ENCODE data around the gene GPRASP3.
"Not testable (repeated sequence)": the region's sequence is repeated elsewhere in the genome, so short reads cannot be mapped to it uniquely, and the experiment has no call there.

Gene GPRASP3, protein sequence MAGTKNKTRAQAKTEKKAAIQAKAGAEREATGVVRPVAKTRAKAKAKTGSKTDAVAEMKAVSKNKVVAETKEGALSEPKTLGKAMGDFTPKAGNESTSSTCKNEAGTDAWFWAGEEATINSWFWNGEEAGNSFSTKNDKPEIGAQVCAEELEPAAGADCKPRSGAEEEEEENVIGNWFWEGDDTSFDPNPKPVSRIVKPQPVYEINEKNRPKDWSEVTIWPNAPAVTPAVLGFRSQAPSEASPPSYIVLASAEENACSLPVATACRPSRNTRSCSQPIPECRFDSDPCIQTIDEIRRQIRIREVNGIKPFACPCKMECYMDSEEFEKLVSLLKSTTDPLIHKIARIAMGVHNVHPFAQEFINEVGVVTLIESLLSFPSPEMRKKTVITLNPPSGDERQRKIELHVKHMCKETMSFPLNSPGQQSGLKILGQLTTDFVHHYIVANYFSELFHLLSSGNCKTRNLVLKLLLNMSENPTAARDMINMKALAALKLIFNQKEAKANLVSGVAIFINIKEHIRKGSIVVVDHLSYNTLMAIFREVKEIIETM

DNA sequence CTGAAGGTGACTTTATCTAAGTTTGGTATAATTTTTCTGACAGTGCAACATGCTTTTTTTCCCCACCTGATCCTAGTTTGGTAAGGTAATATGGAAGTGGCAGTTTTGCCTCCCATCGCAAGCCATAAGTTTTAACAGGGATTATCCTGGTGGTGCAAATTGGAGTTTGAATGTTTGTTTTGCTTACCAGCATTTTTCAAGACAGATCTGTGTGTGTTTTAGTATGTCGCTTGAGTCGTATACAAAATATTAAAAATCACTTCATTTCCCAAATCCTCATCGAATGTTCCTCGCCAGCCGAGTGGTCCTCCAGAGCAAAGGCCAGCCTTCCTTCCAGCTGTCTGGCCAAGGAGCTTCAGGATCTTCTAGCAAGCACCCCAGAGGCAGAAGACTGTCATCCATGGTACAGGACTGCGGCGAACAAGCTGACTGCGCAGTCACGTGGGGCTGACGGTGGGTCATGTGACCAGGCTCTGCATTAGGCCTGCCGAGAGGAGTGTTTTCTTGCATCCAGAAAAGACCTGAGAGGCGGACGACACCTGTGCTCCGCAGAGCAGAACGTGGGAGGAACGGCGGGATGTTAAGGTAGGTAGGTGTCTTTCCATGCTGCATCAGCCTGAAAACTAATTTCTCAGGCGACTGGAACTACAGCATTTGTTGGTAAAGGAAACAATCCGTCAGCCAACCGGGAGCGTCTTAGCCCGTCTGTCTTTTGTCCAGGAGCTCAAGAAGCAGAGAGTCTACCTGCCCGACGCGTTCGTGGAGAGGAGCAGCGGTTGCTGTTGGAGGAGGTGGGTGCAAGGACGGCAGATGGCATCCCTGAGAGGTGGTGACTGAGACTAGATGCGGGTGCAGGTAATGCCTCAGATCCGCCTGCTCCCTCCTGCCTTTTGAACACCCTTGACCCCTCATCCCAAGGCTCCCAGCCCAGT is at the start of gene GPRASP3:
Gene GPRASP3, plus strand, starts transcription at position 507 of the 932 bp plus-strand sequence. CDS start 28,253 bp downstream, outside the sequence.
- no peaks in the 10 kb centered on the region for H3K36me3 ChIP-seq (ENCODE audit: control insufficient read depth, low read length)
- no peaks in the 10 kb centered on the region for H3K79me2 ChIP-seq (ENCODE audit: control insufficient read depth, low read length)
- H3F3A ChIP-seq (ENCODE audit: control insufficient read depth, insufficient read depth), result no peaks in the 10 kb centered on the region
- no peak within 1 kb of the TSS for H3K4me3 ChIP-seq (ENCODE audit: low read length)
- no peaks in the 10 kb centered on the region for H3K9me3 ChIP-seq (ENCODE audit: control insufficient read depth, insufficient read depth, low read length)
- H3K27me3 ChIP-seq (ENCODE audit: control insufficient read depth, low read length), result no peaks in the 10 kb centered on the region
- H4K20me1 ChIP-seq (ENCODE audit: control insufficient read depth, insufficient read depth, low read depth, low read length), result no peaks in the 10 kb centered on the region
- no peak within 1 kb of the TSS for H3K27ac ChIP-seq (ENCODE audit: low read depth, low read length)
- H3K9me2 ChIP-seq (replicated peaks; ENCODE audit: control insufficient read depth, low read length), result no peaks in the 10 kb centered on the region
- no peak within 1 kb of the TSS for H3K4me2 ChIP-seq (ENCODE audit: low read length)
- TF ChIP-seq, protein P1, sequence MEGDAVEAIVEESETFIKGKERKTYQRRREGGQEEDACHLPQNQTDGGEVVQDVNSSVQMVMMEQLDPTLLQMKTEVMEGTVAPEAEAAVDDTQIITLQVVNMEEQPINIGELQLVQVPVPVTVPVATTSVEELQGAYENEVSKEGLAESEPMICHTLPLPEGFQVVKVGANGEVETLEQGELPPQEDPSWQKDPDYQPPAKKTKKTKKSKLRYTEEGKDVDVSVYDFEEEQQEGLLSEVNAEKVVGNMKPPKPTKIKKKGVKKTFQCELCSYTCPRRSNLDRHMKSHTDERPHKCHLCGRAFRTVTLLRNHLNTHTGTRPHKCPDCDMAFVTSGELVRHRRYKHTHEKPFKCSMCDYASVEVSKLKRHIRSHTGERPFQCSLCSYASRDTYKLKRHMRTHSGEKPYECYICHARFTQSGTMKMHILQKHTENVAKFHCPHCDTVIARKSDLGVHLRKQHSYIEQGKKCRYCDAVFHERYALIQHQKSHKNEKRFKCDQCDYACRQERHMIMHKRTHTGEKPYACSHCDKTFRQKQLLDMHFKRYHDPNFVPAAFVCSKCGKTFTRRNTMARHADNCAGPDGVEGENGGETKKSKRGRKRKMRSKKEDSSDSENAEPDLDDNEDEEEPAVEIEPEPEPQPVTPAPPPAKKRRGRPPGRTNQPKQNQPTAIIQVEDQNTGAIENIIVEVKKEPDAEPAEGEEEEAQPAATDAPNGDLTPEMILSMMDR (IDR thresholded peaks at IDR 0.05; ENCODE audit: low read depth, low read length, poor library complexity, severe bottlenecking), result no peak
- TF ChIP-seq EZH2phosphoT487 (IDR thresholded peaks at IDR 0.05; ENCODE audit: borderline replicate concordance, low read length), result no peak
- no peaks in the 10 kb centered on the region for H3K4me1 ChIP-seq (ENCODE audit: control insufficient read depth, low read length)

DNA sequence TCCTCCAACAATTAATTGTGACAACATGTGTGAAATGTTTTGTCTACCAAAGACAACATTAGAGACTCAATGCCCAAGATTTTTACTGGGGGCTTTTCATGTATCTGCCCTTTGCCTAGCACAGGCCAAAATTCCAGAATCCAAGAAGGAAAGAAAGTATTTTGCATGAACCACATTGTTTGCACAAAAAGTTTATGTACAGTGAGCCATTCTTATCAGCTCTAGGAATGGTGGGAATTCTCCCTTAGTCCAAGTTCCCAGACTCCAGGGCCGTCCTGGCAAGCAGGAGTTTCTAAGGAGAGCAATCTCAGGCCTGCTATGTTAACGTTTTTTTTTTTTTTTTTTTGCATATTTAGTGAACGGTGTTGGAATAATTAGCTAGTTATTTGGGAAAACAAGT is 47.7 kb upstream of the GPRASP3 start:
- Histone ChIP-seq H4K20me1 (ENCODE audit: control insufficient read depth, insufficient read depth, low read depth, low read length) (no peaks in the 10 kb centered on the region), H3F3A (ENCODE audit: control insufficient read depth, insufficient read depth) (no peaks in the 10 kb centered on the region), H3K9me3 (ENCODE audit: control insufficient read depth, insufficient read depth, low read length) (no peaks in the 10 kb centered on the region), H3K27ac (ENCODE audit: low read depth, low read length) (no peak overlapping the region), H3K36me3 (ENCODE audit: control insufficient read depth, low read length) (no peaks in the 10 kb centered on the region), H3K79me2 (ENCODE audit: control insufficient read depth, low read length) (no peaks in the 10 kb centered on the region), H3K27me3 (ENCODE audit: control insufficient read depth, low read length) (no peaks in the 10 kb centered on the region), H3K9me2 (replicated peaks; ENCODE audit: control insufficient read depth, low read length) (no peaks in the 10 kb centered on the region), H3K4me2 (ENCODE audit: low read length) (no peak overlapping the region), H3K4me3 (ENCODE audit: low read length) (no peak overlapping the region), H3K4me1 (ENCODE audit: control insufficient read depth, low read length) (no peaks in the 10 kb centered on the region)
- no peak for TF ChIP-seq EZH2phosphoT487 (IDR thresholded peaks at IDR 0.05; ENCODE audit: borderline replicate concordance, low read length)
- TF ChIP-seq, protein P1 (IDR thresholded peaks at IDR 0.05; ENCODE audit: low read depth, low read length, poor library complexity, severe bottlenecking), result no peak

DNA sequence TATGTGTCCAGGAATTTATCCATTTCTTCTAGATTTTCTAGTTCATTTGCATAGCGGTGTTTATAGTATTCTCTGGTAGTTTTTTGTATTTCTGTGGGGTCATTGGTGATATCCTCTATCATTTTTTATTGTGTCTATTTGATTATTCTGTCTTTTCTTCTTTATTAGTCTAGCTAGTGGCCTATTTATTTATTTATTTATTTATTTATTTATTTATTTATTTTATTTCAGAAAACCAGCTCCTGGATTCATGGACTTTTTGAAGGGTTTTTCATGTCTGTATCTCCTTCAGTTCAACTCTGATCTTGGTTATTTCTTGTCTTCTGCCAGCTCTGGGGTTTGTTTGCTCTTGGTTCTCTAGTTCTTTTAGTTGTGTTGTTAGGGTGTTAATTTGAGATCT is 43.1 kb upstream of the GPRASP3 start:
- not testable (repeated sequence) for H3K9me3 ChIP-seq (ENCODE audit: control insufficient read depth, insufficient read depth, low read length); H3K27me3 ChIP-seq (ENCODE audit: control insufficient read depth, low read length); H3K9me2 ChIP-seq (replicated peaks; ENCODE audit: control insufficient read depth, low read length); H3K4me3 ChIP-seq (ENCODE audit: low read length); H3F3A ChIP-seq (ENCODE audit: control insufficient read depth, insufficient read depth); H3K79me2 ChIP-seq (ENCODE audit: control insufficient read depth, low read length); H3K4me1 ChIP-seq (ENCODE audit: control insufficient read depth, low read length); H3K27ac ChIP-seq (ENCODE audit: low read depth, low read length); H3K4me2 ChIP-seq (ENCODE audit: low read length); H4K20me1 ChIP-seq (ENCODE audit: control insufficient read depth, insufficient read depth, low read depth, low read length); H3K36me3 ChIP-seq (ENCODE audit: control insufficient read depth, low read length)
